WTC11 (cell line): ENCODE measurements around the gene DNM3. TPM values are rescaled to one million over a fixed set of nuclear protein-coding genes. Genes with fewer than 3 reads are reported as not detected.

ENCODE experiments used
- ATAC-seq: fragments of 200-7000 bp; cut with Tn5 transposase; 2 replicates; pipeline ENCODE4 v1.10.0; 2021; ENCODE audit warnings: mild to moderate bottlenecking, moderate library complexity
- CTCF ChIA-PET: fragments of 300-600 bp; sonication (Branson Sonifier 250); formaldehyde crosslinking; loops from one replicate; lab custom pipeline; 2021; ENCODE audit warnings: antibody characterized with exemption; lab: Charles Lee
- POLR2A ChIA-PET: fragments of 350-600 bp; sonication (Branson Sonifier 250); formaldehyde crosslinking; loops from one replicate; lab custom pipeline; 2021; ENCODE audit warnings: antibody characterized with exemption; lab: Charles Lee
- DNase-seq: peaks from one replicate; pipeline ENCODE4 v3.0.0; 2021; ENCODE audit warnings: low spot score
- H3K27ac Mint-ChIP-seq: 2 replicates; pipeline ENCODE4 v1.8.0; 2021; ENCODE audit warnings: mixed read lengths
- H3K27me3 Mint-ChIP-seq: 2 replicates; pipeline ENCODE4 v1.8.0; 2021; ENCODE audit warnings: low read depth, mild to moderate bottlenecking, moderate library complexity, mixed read lengths
- H3K36me3 Mint-ChIP-seq: 2 replicates; pipeline ENCODE4 v1.8.0; 2021; ENCODE audit warnings: mixed read lengths
- H3K4me1 Mint-ChIP-seq: 2 replicates; pipeline ENCODE4 v1.8.0; 2022; ENCODE audit warnings: mixed read lengths
- H3K4me3 Mint-ChIP-seq: 2 replicates; pipeline ENCODE4 v1.8.0; 2021; ENCODE audit warnings: mild to moderate bottlenecking, moderate library complexity, mixed read lengths
- H3K9me3 Mint-ChIP-seq: 2 replicates; pipeline ENCODE4 v1.8.0; 2021; ENCODE audit warnings: mixed read lengths
- AR ChIP-seq: fragments of 250-450 bp; sonication (Bioruptor Pico); IDR thresholded peaks from 2 replicates; pipeline ENCODE4 v1.9.0; 2021; ENCODE audit warnings: mild to moderate bottlenecking
- ATF2 ChIP-seq: sonication (generic); formaldehyde crosslinking; IDR thresholded peaks from 2 replicates; pipeline ENCODE4 v1.8.1; 2022; ENCODE audit warnings: low read depth, missing genetic modification reagents, borderline replicate concordance
- ATF3 ChIP-seq: sonication (generic); formaldehyde crosslinking; conservative IDR thresholded peaks from 2 replicates; pipeline ENCODE4 v1.8.1; 2022; ENCODE audit warnings: mild to moderate bottlenecking, missing genetic modification reagents
- ATF6 ChIP-seq: sonication (generic); formaldehyde crosslinking; IDR thresholded peaks from 2 replicates; pipeline ENCODE4 v1.8.1; 2023; ENCODE audit warnings: mild to moderate bottlenecking, missing genetic modification reagents
- E2F4 ChIP-seq: sonication (generic); formaldehyde crosslinking; IDR thresholded peaks from 2 replicates; pipeline ENCODE4 v1.8.1; 2022; ENCODE audit warnings: low read depth, mild to moderate bottlenecking, moderate library complexity, missing genetic modification reagents, borderline replicate concordance
- ESRRA ChIP-seq: sonication (generic); formaldehyde crosslinking; IDR thresholded peaks from 2 replicates; pipeline ENCODE4 v1.8.1; 2022; ENCODE audit warnings: mild to moderate bottlenecking, missing genetic modification reagents, borderline replicate concordance
- ETV6 ChIP-seq: sonication (generic); formaldehyde crosslinking; IDR thresholded peaks from 2 replicates; pipeline ENCODE4 v1.8.1; 2022; ENCODE audit warnings: mild to moderate bottlenecking, missing genetic modification reagents
- IRF2 ChIP-seq: sonication (generic); formaldehyde crosslinking; IDR thresholded peaks from 2 replicates; pipeline ENCODE4 v1.8.0; 2022; ENCODE audit warnings: low read depth, missing genetic modification reagents, borderline replicate concordance
- JUN ChIP-seq: sonication (generic); formaldehyde crosslinking; IDR thresholded peaks from 2 replicates; pipeline ENCODE4 v1.8.0; 2023; ENCODE audit warnings: mild to moderate bottlenecking, missing genetic modification reagents
- NR1H2 ChIP-seq: sonication (generic); formaldehyde crosslinking; IDR thresholded peaks from 2 replicates; pipeline ENCODE4 v1.9.0; 2021; ENCODE audit warnings: mild to moderate bottlenecking, moderate library complexity, missing genetic modification reagents
- SMAD3 ChIP-seq: sonication (generic); formaldehyde crosslinking; IDR thresholded peaks from 2 replicates; pipeline ENCODE4 v1.8.0; 2022; ENCODE audit warnings: missing genetic modification reagents, mild to moderate bottlenecking, borderline replicate concordance
- SMAD4 ChIP-seq: sonication (generic); formaldehyde crosslinking; IDR thresholded peaks from 2 replicates; pipeline ENCODE4 v1.8.0; 2022; ENCODE audit warnings: mild to moderate bottlenecking, missing genetic modification reagents
- TEAD1 ChIP-seq: sonication (generic); formaldehyde crosslinking; IDR thresholded peaks from 2 replicates; pipeline ENCODE4 v1.8.0; 2022; ENCODE audit warnings: mild to moderate bottlenecking, missing genetic modification reagents
- ZBTB43 ChIP-seq: sonication (generic); formaldehyde crosslinking; IDR thresholded peaks from 2 replicates; pipeline ENCODE4 v1.8.1; 2023; ENCODE audit warnings: mild to moderate bottlenecking, missing genetic modification reagents
- ZMAT4 ChIP-seq: fragments of 250-450 bp; sonication (Bioruptor Pico); IDR thresholded peaks from 2 replicates; pipeline ENCODE4 v1.9.0; 2021; ENCODE audit warnings: mild to moderate bottlenecking
- ZNF138 ChIP-seq: sonication (generic); formaldehyde crosslinking; conservative IDR thresholded peaks from 2 replicates; pipeline ENCODE4 v1.8.1; 2022; ENCODE audit warnings: mild to moderate bottlenecking, moderate library complexity, missing genetic modification reagents
- ZNF232 ChIP-seq: sonication (generic); formaldehyde crosslinking; IDR thresholded peaks from 2 replicates; pipeline ENCODE4 v1.8.0; 2022; ENCODE audit warnings: mild to moderate bottlenecking, missing genetic modification reagents
- ZNF317 ChIP-seq: sonication (generic); formaldehyde crosslinking; IDR thresholded peaks from 2 replicates; pipeline ENCODE4 v1.8.1; 2023; ENCODE audit warnings: low read depth, mild to moderate bottlenecking, moderate library complexity, missing genetic modification reagents, borderline replicate concordance
- ZNF671 ChIP-seq: fragments of 250-450 bp; sonication (Bioruptor Pico); IDR thresholded peaks from 2 replicates; pipeline ENCODE4 v1.8.0; 2021; ENCODE audit warnings: mild to moderate bottlenecking
- ZSCAN18 ChIP-seq: fragments of 250-450 bp; sonication (Bioruptor Pico); IDR thresholded peaks from 2 replicates; pipeline ENCODE4 v2.1.2; 2022; ENCODE audit warnings: mild to moderate bottlenecking, moderate library complexity
- total RNA-seq: library from RNA; stranded (reverse); gene quantifications from 3 replicates; pipeline ENCODE4 v1.2.3, GENCODE V29; 2021

The DNM3 gene
- total RNA-seq, 1 experiment from 2014 or later, result 1.9 TPM

- no peaks in the 10 kb centered on the region for H3K27me3 Mint-ChIP-seq
- no peaks in the 10 kb centered on the region for H3K9me3 Mint-ChIP-seq
- peaks cover 46% of the 10 kb centered on the region for H3K4me1 Mint-ChIP-seq
- TF ChIP-seq ZBTB43 (CRISPR knock-in tag) (no peak), SMAD3 (CRISPR knock-in tag) (no peak), ZNF671 (CRISPR knock-in tag) (no peak), ZNF232 (CRISPR knock-in tag) (no peak), AR (CRISPR knock-in tag) (no peak), ETV6 (CRISPR knock-in tag) (no peak)
- ATAC-seq (no peak), DNase-seq (no peak)
- POLR2A ChIA-PET, result interaction anchor here (0.6 kb wide), 1 partner anchor 298 kb away, joined by 3 read pairs; no protein-coding TSS in a partner anchor
- CTCF ChIA-PET, result no interaction called here
- no peak overlapping the region for H3K4me3 Mint-ChIP-seq
- H3K36me3 Mint-ChIP-seq, result no peaks in the 10 kb centered on the region
- 0 out of 2 replicates have a peak overlapping the region, but pooled peaks have one; percentile 39 for H3K27ac Mint-ChIP-seq
These were observed 539.3 kb downstream of the DNM3 start for GRCh38 chr1:172380441-172381244.

GRCh38 chr1:172381946-172382345 lies 540.6 kb downstream of the DNM3 start:
- no peaks in the 10 kb centered on the region for H3K36me3 Mint-ChIP-seq
- no peak overlapping the region for H3K27ac Mint-ChIP-seq
- TF ChIP-seq ZMAT4 (no peak), ZNF317 (CRISPR knock-in tag) (no peak)
- peaks cover 46% of the 10 kb centered on the region for H3K4me1 Mint-ChIP-seq
- DNase-seq (no peak), ATAC-seq (no peak)
- no peaks in the 10 kb centered on the region for H3K9me3 Mint-ChIP-seq
- H3K4me3 Mint-ChIP-seq, result no peak overlapping the region
- no peaks in the 10 kb centered on the region for H3K27me3 Mint-ChIP-seq
- ChIA-PET POLR2A (no interaction called here), CTCF (interaction anchor here (0.6 to 0.9 kb wide), 2 partner anchors 17 to 372 kb away, joined by 3 to 4 read pairs; no protein-coding TSS in a partner anchor)

- ATAC-seq, result no peak
- H3K9me3 Mint-ChIP-seq, result no peaks in the 10 kb centered on the region
- ChIA-PET CTCF (interaction anchor here (0.6 to 0.9 kb wide), 2 partner anchors 17 to 372 kb away, joined by 3 to 4 read pairs; no protein-coding TSS in a partner anchor), POLR2A (no interaction called here)
- no peaks in the 10 kb centered on the region for H3K27me3 Mint-ChIP-seq
- peaks cover 46% of the 10 kb centered on the region for H3K4me1 Mint-ChIP-seq
- no peaks in the 10 kb centered on the region for H3K36me3 Mint-ChIP-seq
- H3K4me3 Mint-ChIP-seq, result no peak overlapping the region
- no peak overlapping the region for H3K27ac Mint-ChIP-seq
- no peak for DNase-seq
- TF ChIP-seq SMAD4 (CRISPR knock-in tag) (no peak), IRF2 (no peak), E2F4 (CRISPR knock-in tag) (no peak), NR1H2 (no peak), ESRRA (CRISPR knock-in tag) (no peak), JUN (CRISPR knock-in tag) (no peak), ZSCAN18 (no peak), ZNF138 (no peak), ATF2 (CRISPR knock-in tag) (no peak), TEAD1 (CRISPR knock-in tag) (no peak), ATF6 (CRISPR knock-in tag) (no peak), ATF3 (CRISPR knock-in tag) (no peak)
These were observed 541.1 kb downstream of the DNM3 start for GRCh38 chr1:172382406-172382805.
